GM12874 (cell line): ENCODE results near the gene C6orf141.

Source experiments
- CTCF ChIP-seq: IDR thresholded peaks from 2 replicates; pipeline ENCODE4 v1.5.1; 2011; ENCODE audit warnings: low read depth, mild to moderate bottlenecking, control low read depth, low read length, moderate library complexity; ENCODE audit not compliant: insufficient read depth

Gene C6orf141

GRCh38 chr6:49526598-49526997, 23.9 kb upstream of the C6orf141 start:
- TF ChIP-seq CTCF = no peak

GRCh38 chr6:49527320-49527719, 23.1 kb upstream of the C6orf141 start:
- TF ChIP-seq CTCF = no peak

- no peak for TF ChIP-seq CTCF
These were observed 21.9 kb upstream of the C6orf141 start for GRCh38 chr6:49528571-49528970.

GRCh38 chr6:49530141-49530776, 20.2 kb upstream of the C6orf141 start:
- TF ChIP-seq CTCF = no peak

GRCh38 chr6:49531774-49532569, 18.5 kb upstream of the C6orf141 start:
- peak; percentile 30; the same call in 1 of the 2 replicates for TF ChIP-seq CTCF

GRCh38 chr6:49535795-49536194, 14.7 kb upstream of the C6orf141 start:
- TF ChIP-seq CTCF = no peak

- TF ChIP-seq CTCF = no peak
These were observed 11.4 kb upstream of the C6orf141 start for GRCh38 chr6:49539102-49539501.
